ENCODE data around the gene ZNF586. TPM values are rescaled to one million over a fixed set of nuclear protein-coding genes. Genes with fewer than 3 reads are reported as not detected.
"Not testable (repeated sequence)": the region's sequence is repeated elsewhere in the genome, so short reads cannot be mapped to it uniquely, and the experiment has no call there.

ZNF586 gene
- total and polyA plus RNA-seq, 8 donors, result 13.2 to 38.1 (median 29.2) TPM

DNA sequence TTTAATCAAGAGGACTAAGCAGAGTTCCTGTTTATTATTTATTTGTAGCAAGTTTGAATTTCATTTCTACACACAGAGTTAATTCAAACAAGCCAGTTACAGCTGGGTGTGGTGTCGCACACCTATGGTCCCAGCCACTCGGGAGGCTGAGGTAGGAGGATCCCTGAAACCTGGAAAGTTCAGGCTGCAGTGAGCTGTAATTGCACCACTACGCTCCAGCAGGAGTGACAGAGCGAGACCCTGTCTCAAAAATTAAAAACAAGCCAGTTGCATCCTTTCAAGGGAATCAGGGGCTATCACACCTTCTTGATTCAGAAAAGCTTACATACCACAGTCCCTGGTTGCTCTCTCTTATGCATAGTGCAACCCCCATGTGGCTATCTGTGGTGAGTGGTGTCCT, 19.8 kb downstream of the ZNF586 start:
- DNase-seq (no peak), ATAC-seq (no peak)
- TF ChIP-seq CTCF (IDR thresholded peaks at IDR 0.05), result no peak
- Histone ChIP-seq H3K27ac (no peak overlapping the region), H3K36me3 (peaks cover 0 to 67% of the 10 kb centered on the region in 2 donors), H3K27me3 (no peaks in the 10 kb centered on the region), H3K4me3 (no peak overlapping the region), H3K4me1 (no peaks in the 10 kb centered on the region), H3K9me3 (peaks cover 0 to 56% of the 10 kb centered on the region in 2 donors)
- intact Hi-C loops (cut with DNase I), result no loop called here

- peaks cover 0 to 46% of the 10 kb centered on the region in 2 donors for H3K36me3 ChIP-seq
- H3K4me3 ChIP-seq; ATAC-seq; H3K9me3 ChIP-seq; DNase-seq; intact Hi-C loops (cut with DNase I); H3K27ac ChIP-seq; H3K27me3 ChIP-seq: not testable (repeated sequence)
- H3K4me1 ChIP-seq, result peaks cover 7 to 26% of the 10 kb centered on the region in 2 donors
Observed at GRCh38 chr19:57796580-57796979, 27.1 kb downstream of the ZNF586 start.

DNA sequence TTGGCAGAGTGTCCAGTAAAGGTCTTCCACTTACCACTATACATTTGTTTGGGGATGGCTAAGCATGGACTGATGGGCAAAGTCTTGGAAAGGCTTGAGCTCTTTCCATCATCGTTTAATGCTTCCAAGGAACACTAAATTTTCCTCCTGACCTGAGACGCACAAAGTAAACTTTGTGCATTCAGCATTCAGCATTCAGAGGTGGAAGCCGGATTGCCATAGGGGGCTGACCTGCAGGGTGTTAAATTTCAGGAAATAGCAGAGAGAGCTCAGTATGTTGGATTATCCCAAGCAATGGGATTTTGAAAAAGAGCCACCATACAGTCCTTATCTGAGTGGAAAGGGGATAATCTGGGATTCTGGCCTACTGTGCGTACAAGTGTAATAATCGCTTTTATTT, 31.2 kb downstream of the ZNF586 start:
- DNase-seq (no peak), ATAC-seq (no peak)
- Histone ChIP-seq H3K4me1 (peaks cover 12 to 62% of the 10 kb centered on the region in 2 donors), H3K4me3 (no peak overlapping the region), H3K27ac (peak overlapping the region in 1 of 2 donors; percentile 90), H3K27me3 (no peaks in the 10 kb centered on the region), H3K9me3 (no peaks in the 10 kb centered on the region), H3K36me3 (peaks cover 0 to 9% of the 10 kb centered on the region in 2 donors)
- no peak for TF ChIP-seq CTCF (IDR thresholded peaks at IDR 0.05)
- intact Hi-C loops (cut with DNase I), result no loop called here

- TF ChIP-seq CTCF (IDR thresholded peaks at IDR 0.05), result no peak
- intact Hi-C loops (cut with DNase I), result no loop called here
- Histone ChIP-seq H3K36me3 (peaks cover 0 to 6% of the 10 kb centered on the region in 2 donors), H3K4me1 (peaks cover 12 to 67% of the 10 kb centered on the region in 2 donors), H3K27ac (no peak overlapping the region), H3K9me3 (no peaks in the 10 kb centered on the region), H3K4me3 (no peak overlapping the region), H3K27me3 (no peaks in the 10 kb centered on the region)
- ATAC-seq, result no peak
- DNase-seq, result no peak
Observed at GRCh38 chr19:57802269-57802668, 32.8 kb downstream of the ZNF586 start.

GRCh38 chr19:57803265-57803593, 33.8 kb downstream of the ZNF586 start:
- H3K9me3 ChIP-seq, result no peaks in the 10 kb centered on the region
- peak overlapping the region; percentile 83 to 87 for H3K27ac ChIP-seq
- peaks cover 0 to 15% of the 10 kb centered on the region in 2 donors for H3K36me3 ChIP-seq
- H3K4me3 ChIP-seq, result peak overlapping the region; percentile 37 to 45
- intact Hi-C loops (cut with DNase I), result no loop called here
- ATAC-seq (no peak), DNase-seq (no peak)
- TF ChIP-seq CTCF (IDR thresholded peaks at IDR 0.05), result no peak
- H3K4me1 ChIP-seq, result peaks cover 12 to 64% of the 10 kb centered on the region in 2 donors
- no peaks in the 10 kb centered on the region for H3K27me3 ChIP-seq
